GM21786 (cell line): ENCODE results near the gene NEURL3.
"Not testable (repeated sequence)": the region's sequence is repeated elsewhere in the genome, so short reads cannot be mapped to it uniquely, and the experiment has no call there.

Experiments
- ATAC-seq: cut with Tn5 transposase; IDR thresholded peaks from one replicate; pipeline ENCODE4 v1.9.1; 2021; ENCODE audit not compliant: unreplicated experiment

NEURL3 gene, protein sequence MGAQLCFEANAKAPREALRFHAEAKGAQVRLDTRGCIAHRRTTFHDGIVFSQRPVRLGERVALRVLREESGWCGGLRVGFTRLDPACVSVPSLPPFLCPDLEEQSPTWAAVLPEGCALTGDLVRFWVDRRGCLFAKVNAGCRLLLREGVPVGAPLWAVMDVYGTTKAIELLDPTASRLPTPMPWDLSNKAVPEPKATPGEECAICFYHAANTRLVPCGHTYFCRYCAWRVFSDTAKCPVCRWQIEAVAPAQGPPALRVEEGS

GRCh38 chr2:96505231-96505889, at the start of gene NEURL3:
Gene NEURL3 (minus strand): TSS chr2:96505357. CDS start chr2:96505286, 71 bp downstream.
- ATAC-seq, result no peak

DNA sequence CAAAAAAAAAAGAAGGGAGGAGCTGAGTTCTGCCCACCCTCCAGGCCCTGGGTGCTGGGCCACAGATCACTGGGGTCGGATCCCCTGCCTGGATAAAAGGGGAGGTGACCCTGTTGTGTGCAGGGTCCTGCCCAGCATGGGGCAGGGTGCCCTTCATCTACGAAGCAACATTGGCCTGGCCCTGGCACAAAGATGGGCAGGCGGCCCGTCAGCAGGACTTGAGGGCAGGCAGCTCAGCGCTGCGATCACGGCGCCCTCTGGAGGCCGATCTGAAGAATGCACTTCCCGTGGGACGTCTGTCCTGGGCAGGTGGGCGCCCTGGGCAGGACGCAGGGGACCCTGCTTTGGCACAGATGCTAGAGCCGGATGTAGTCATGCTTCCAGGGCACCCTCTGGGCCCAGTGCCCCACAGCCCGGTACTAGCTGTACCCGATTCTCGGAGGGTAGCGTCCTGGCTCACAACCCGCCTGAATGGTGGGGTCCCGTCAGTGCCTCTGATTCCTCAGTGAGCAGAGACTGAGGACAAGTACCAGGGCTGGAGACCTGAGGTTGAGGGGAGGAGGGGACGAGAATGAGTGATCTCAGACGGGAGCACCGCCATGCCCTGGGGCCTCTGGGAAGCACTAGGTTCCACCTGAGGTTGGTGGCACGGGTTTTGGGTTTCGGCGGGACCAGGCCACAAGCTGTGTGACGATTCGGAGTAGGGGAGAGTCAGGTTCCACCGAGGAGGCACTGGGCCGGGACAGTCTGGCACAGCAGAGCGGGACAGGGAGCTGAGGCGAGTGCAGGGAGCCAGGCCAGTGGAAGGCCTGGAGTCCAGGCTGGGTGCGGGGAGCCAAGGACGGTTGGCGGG, 49.4 kb upstream of the NEURL3 start:
- ATAC-seq, result no peak

- ATAC-seq, result not testable (repeated sequence)
Measured at GRCh38 chr2:96553957-96554292, 48.8 kb upstream of the NEURL3 start.

DNA sequence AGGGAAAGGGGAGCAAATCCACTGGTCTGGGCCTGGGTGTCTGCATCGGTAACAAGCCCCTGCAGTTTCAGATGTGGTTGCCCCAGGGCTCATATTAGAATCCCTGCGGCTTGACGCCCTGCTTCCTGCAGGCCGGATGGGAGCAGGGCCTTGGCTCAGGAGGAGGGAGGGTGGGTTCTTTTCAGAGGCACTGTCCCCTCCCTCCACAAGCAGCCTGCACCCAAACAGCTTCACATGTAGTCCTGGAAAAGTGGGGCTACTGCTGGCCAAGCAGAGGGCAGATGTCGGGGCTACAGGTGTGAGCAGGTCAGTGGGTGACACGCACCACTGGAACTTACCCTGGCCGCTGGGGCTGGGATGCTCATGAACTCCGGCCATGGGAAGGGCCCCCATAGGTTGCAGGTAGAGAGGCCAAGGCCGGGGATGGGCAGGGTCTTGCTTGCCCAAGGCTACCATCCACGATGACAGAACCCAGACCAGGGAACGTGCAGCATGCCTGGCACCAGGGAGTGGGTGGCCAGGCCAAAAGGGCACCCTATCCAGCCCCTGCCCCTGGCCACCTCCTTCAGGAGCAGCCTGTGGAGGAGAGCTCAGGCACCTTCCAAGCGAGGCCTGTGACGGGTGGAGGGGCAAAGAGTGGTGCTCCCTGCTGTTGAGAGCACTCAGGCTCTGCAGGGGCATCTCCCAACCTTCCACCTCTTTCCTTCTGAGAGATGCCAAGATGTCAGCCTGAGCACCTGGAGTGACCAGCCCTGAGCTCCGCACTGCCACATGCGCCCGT, 48.2 kb upstream of the NEURL3 start:
- ATAC-seq, result no peak

- ATAC-seq, result no peak
Measured at GRCh38 chr2:96552315-96553175, 47.4 kb upstream of the NEURL3 start.

- no peak for ATAC-seq
Measured at GRCh38 chr2:96551605-96552314, 46.6 kb upstream of the NEURL3 start.

- ATAC-seq, result no peak
Measured at GRCh38 chr2:96550787-96551604, 45.8 kb upstream of the NEURL3 start.

GRCh38 chr2:96549967-96550786, 45.0 kb upstream of the NEURL3 start:
- no peak for ATAC-seq

- no peak for ATAC-seq
Measured at GRCh38 chr2:96549466-96549785, 44.3 kb upstream of the NEURL3 start.

- no peak for ATAC-seq
Measured at GRCh38 chr2:96548558-96549465, 43.7 kb upstream of the NEURL3 start.

- no peak for ATAC-seq
Measured at GRCh38 chr2:96547731-96548171, 42.6 kb upstream of the NEURL3 start.

GRCh38 chr2:96547203-96547641, 42.1 kb upstream of the NEURL3 start:
- ATAC-seq, result no peak

DNA sequence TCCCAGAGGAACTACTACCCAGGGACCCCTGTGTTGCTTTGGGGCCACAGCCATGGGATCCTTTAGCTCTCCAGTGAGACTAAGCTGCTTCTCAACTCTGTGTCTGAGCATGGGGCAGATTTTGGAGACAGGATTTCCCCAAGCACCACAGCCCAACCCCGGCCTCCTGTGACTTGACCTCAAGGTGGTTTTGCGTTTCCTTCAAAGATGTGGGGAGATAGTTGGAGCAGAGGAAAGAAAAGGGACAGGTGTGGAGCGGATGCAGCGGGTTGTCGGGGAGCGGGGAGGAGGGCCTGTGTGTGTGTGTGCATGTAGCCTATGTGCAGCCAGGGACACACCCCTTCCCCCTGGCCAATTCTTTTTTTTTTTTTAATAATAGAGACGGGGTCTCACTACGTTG, 41.6 kb upstream of the NEURL3 start:
- ATAC-seq, result no peak

- ATAC-seq, result no peak
Measured at GRCh38 chr2:96546321-96546720, 41.2 kb upstream of the NEURL3 start.

- ATAC-seq, result no peak
Measured at GRCh38 chr2:96542357-96542977, 37.3 kb upstream of the NEURL3 start.

DNA sequence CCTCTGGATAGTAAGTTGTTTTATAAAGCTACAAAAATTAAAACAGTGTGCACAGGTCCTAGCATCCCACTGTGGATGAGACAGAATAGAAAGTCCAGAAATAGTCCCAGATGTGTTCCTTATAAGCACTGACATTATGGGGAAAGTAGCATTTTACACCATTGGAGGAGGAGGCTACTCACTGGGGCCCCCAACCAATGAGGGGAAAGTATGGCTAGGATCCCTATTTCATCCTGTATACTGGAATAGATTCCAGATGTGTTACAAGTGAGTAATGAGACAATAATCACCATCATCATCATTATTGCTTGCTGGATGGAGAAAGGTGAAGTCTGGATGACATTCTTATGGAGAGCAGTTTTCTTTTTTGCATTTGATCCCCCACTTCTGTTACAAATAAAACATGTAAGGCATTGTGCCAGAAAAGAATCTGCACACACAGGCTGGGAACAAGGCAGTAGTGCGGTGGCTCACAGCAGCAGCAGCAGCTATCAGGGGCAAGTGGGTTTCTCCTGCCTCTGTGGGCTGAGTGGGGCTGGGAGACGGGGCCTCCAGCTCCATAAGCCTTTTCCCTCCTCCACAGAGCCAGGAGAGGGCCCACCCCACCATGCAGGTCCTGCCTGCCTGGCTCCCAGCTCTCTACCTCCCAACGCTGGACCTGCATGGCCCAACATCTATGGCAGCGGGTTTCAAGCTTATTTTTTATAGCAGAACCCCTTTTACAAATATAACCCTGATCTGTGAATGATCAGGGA, 36.4 kb upstream of the NEURL3 start:
- ATAC-seq, result no peak
